Measurements from ENCODE around the gene HNRNPA1.

DNA sequence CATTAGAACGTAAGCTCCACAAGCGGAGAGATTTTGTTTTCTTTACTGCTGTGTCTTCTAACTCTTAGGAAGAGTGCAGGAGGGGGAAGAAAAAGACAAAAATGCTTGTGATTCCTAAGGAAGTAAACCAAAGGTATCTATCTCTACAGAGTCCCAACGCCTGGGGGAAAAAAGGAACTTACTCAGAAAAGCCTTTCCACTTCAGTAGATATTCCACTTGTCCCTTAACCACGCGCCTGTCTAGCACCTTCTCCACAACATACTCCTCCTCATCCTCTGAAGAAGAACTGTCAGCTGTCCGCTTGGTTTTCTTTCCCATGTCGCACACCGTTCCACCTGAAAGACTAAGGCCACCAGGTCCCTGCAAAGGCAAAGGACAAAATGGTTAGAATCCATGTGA, 23.2 kb upstream of the HNRNPA1 start:
- no peak for TF ChIP-seq EZH2 (IDR thresholded peaks at IDR 0.05; ENCODE audit: borderline replicate concordance, low read depth, low read length, poor library complexity, severe bottlenecking)
- TF ChIP-seq, protein P1, sequence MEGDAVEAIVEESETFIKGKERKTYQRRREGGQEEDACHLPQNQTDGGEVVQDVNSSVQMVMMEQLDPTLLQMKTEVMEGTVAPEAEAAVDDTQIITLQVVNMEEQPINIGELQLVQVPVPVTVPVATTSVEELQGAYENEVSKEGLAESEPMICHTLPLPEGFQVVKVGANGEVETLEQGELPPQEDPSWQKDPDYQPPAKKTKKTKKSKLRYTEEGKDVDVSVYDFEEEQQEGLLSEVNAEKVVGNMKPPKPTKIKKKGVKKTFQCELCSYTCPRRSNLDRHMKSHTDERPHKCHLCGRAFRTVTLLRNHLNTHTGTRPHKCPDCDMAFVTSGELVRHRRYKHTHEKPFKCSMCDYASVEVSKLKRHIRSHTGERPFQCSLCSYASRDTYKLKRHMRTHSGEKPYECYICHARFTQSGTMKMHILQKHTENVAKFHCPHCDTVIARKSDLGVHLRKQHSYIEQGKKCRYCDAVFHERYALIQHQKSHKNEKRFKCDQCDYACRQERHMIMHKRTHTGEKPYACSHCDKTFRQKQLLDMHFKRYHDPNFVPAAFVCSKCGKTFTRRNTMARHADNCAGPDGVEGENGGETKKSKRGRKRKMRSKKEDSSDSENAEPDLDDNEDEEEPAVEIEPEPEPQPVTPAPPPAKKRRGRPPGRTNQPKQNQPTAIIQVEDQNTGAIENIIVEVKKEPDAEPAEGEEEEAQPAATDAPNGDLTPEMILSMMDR (conservative IDR thresholded peaks at IDR 0.05; ENCODE audit: low read depth, low read length) = no peak
